ENCODE measurements around the gene OXT. TPM values are rescaled to one million over a fixed set of nuclear protein-coding genes. Genes with fewer than 3 reads are reported as not detected.

OXT gene
- total and polyA plus RNA-seq, 2 of the 13 experiments (the other 11 are each of a cell fraction or from before 2014, with no cell fraction given): not detected

GRCh38 chr20:3105256-3106137 is 34.1 kb downstream of the OXT start:
- BruUV-seq (replicated peaks): no TSS peak
- in situ Hi-C loops (cut with HindIII; ENCODE audit: extremely low pct_ligation_motif_present, low pct_unique_long_range_greater_than_20kb) (no loop called here), intact Hi-C loops (cut with micrococcal nuclease; ENCODE audit: unreplicated experiment) (no loop called here)
- H3K79me2 ChIP-seq (ENCODE audit: insufficient read depth, low read length): no peaks in the 10 kb centered on the region
- peaks cover 0 to 7% of the 10 kb centered on the region in 2 experiments; a peak in 2 of 5 replicates for H3K36me3 ChIP-seq (replicated peaks in 1 of 2; ENCODE audit: control insufficient read depth in 1 of 2, insufficient read depth in 2 of 2, low read length in 2 of 2)
- DNase-seq (ENCODE audit: low spot score): no peak
- peaks cover 64% of the 10 kb centered on the region for H3K4me1 ChIP-seq (ENCODE audit: insufficient read depth, low read length)
- no peak overlapping the region for H3K4me3 ChIP-seq (replicated peaks in 1 of 3; ENCODE audit: insufficient read depth in 1 of 3, low read depth in 2 of 3, low read length in 3 of 3)
- CTCF ChIA-PET (ENCODE audit: low intra/inter-chr PET ratio, low total read pairs): no interaction called here
- WGBS (ENCODE audit: low lambda C conversion rate): 97% methylated on average over 18 of the region's 18 CpGs
- no peak overlapping the region for H3K4me2 ChIP-seq (ENCODE audit: low read depth, low read length)
- no peak overlapping the region for H3K9ac ChIP-seq (ENCODE audit: insufficient read depth, low read depth, low read length)
- POLR2A ChIA-PET: no interaction called here
- no peak overlapping the region for H3K27ac ChIP-seq (ENCODE audit: extremely low read length, insufficient read depth, low read length)
- no peak for ATAC-seq
- H2AFZ ChIP-seq (ENCODE audit: low read length): no peak overlapping the region
- H4K20me1 ChIP-seq (ENCODE audit: insufficient read depth, low read length): no peaks in the 10 kb centered on the region
- FAIRE-seq: no peak
- no peaks in the 10 kb centered on the region for H3K9me3 ChIP-seq (ENCODE audit: low read length)
- H3K27me3 ChIP-seq (ENCODE audit: control insufficient read depth in 1 of 2, insufficient read depth in 2 of 2, low read length in 2 of 2): no peaks in the 10 kb centered on the region
- TF ChIP-seq ZNF790 (CRISPR knock-in tag; IDR thresholded peaks at IDR 0.05; ENCODE audit: borderline replicate concordance) (0 out of 2 replicates have a peak, but pooled peaks have one; percentile 50), ZMYM4 (CRISPR knock-in tag; IDR thresholded peaks at IDR 0.05) (no peak), NFE2L1 (CRISPR knock-in tag; IDR thresholded peaks at IDR 0.05; ENCODE audit: borderline replicate concordance) (no peak), ZNF670 (CRISPR knock-in tag; IDR thresholded peaks at IDR 0.05; ENCODE audit: borderline replicate concordance) (no peak), ZSCAN9 (CRISPR knock-in tag; IDR thresholded peaks at IDR 0.05; ENCODE audit: borderline replicate concordance) (no peak), TEAD3 (CRISPR knock-in tag; optimal IDR thresholded peaks at IDR 0.05; ENCODE audit: borderline replicate concordance) (no peak), SOX6 (IDR thresholded peaks at IDR 0.05) (no peak), SOX6 (CRISPR knock-in tag; IDR thresholded peaks at IDR 0.05) (peak; percentile 17; the same call in 1 of the 2 replicates), ZNF878 (CRISPR knock-in tag; IDR thresholded peaks at IDR 0.05) (no peak), GRHL1 (CRISPR knock-in tag; conservative IDR thresholded peaks at IDR 0.05) (no peak), HNRNPUL1 (IDR thresholded peaks at IDR 0.05; ENCODE audit: low read depth, low read length) (no peak), PAWR (CRISPR knock-in tag; IDR thresholded peaks at IDR 0.05; ENCODE audit: borderline replicate concordance) (no peak), ASH2L (IDR thresholded peaks at IDR 0.05; ENCODE audit: insufficient read length, low read depth, low read length) (no peak), ZNF619 (CRISPR knock-in tag; IDR thresholded peaks at IDR 0.05) (no peak), ZNF441 (CRISPR knock-in tag; IDR thresholded peaks at IDR 0.05; ENCODE audit: borderline replicate concordance) (no peak), ZNF576 (CRISPR knock-in tag; IDR thresholded peaks at IDR 0.05) (0 out of 2 replicates have a peak, but pooled peaks have one; percentile 19), MTF2 (CRISPR knock-in tag; IDR thresholded peaks at IDR 0.05; ENCODE audit: borderline replicate concordance) (no peak), ZNF235 (CRISPR knock-in tag; IDR thresholded peaks at IDR 0.05; ENCODE audit: borderline replicate concordance) (no peak), HMGA1 (CRISPR knock-in tag; conservative IDR thresholded peaks at IDR 0.05) (no peak), ZNF550 (CRISPR knock-in tag; IDR thresholded peaks at IDR 0.05; ENCODE audit: borderline replicate concordance) (peak; percentile 90; the same call in 1 of the 2 replicates), SALL1 (CRISPR knock-in tag; IDR thresholded peaks at IDR 0.05) (0 out of 2 replicates have a peak, but pooled peaks have one; percentile 10), ETS1 (CRISPR knock-in tag; IDR thresholded peaks at IDR 0.05) (no peak)
